Testis (tissue), 3 donors: ENCODE measurements around the gene NAT14. TPM values are rescaled to one million over a fixed set of nuclear protein-coding genes. Genes with fewer than 3 reads are reported as not detected.
A peak's percentile ranks its signal among the peaks of the same experiment; 100 is the strongest.

ENCODE experiments used
- DNase-seq: peaks from one replicate; pipeline ENCODE4 v3.0.0-alpha.2; 2019
- H3K27ac ChIP-seq, 2 donors: fragments of 200-600 bp; sonication (generic); one replicate each; pipeline ENCODE4 v1.5.1; 2019
- H3K27me3 ChIP-seq: fragments of 200-600 bp; sonication (generic); one replicate; pipeline ENCODE4 v1.5.1; 2019
- H3K36me3 ChIP-seq: fragments of 200-600 bp; sonication (generic); one replicate; pipeline ENCODE4 v1.5.1; 2017; ENCODE audit warnings: low read depth; ENCODE audit errors: missing control alignments
- H3K4me1 ChIP-seq: fragments of 200-600 bp; sonication (generic); one replicate; pipeline ENCODE4 v1.5.1; 2019
- H3K4me3 ChIP-seq, 2 donors: fragments of 200-600 bp; sonication (generic); one replicate each; pipeline ENCODE4 v1.5.1; 2017 to 2019
- H3K9me3 ChIP-seq: fragments of 200-600 bp; sonication (generic); one replicate; pipeline ENCODE4 v1.5.1; 2017
- CTCF ChIP-seq, 3 experiments: fragments of 450-650 bp in 2 of 3; fragments of 200-600 bp in 1 of 3; sonication (generic) in 1 of 3; IDR thresholded peaks; one replicate each; pipeline ENCODE4 v1.5.1; 2016 to 2019; ENCODE audit warnings: antibody characterized with exemption in 3 of 3, mild to moderate bottlenecking in 2 of 3, moderate library complexity in 1 of 3
- POLR2A ChIP-seq: fragments of 450-650 bp; IDR thresholded peaks from one replicate; pipeline ENCODE4 v1.6.1; 2017; ENCODE audit warnings: antibody characterized with exemption, mild to moderate bottlenecking, moderate library complexity
- WGBS, 2 donors: methylation state at CpG; one replicate each; pipeline ENCODE4 v1.1.5; 2018; 5-methylcytosine and 5-hydroxymethylcytosine counted together
- intact Hi-C: fragments of 100-400 bp; cut with DNase I; formaldehyde crosslinking; loops from one replicate; pipeline ENCODE4 v1.15.1; 2023; ENCODE audit warnings: low total_unique reads
- polyA plus RNA-seq: library from polyadenylated mRNA; stranded (reverse); fragments of 350-450 nt; fragmentation: Illumina TruSeq; extraction: RNeasy Lipid Tissue Mini Kit (QIAGEN cat#74804); gene quantifications from one replicate; pipeline ENCODE4 v1.2.3, GENCODE V29; 2014; ENCODE audit warnings: low read depth, low replicate concordance; ENCODE audit not compliant: insufficient read depth
- total RNA-seq, 2 donors: library from RNA; depleted of rRNA; stranded (reverse); fragments of >200 nt; gene quantifications; one replicate each; pipeline ENCODE4 v1.2.3, GENCODE V29; 2016

NAT14 gene
- total and polyA plus RNA-seq, 3 donors from 2014 or later = 12.0 to 17.3 (median 16.0) TPM

GRCh38 chr19:55449469-55449868, 35.5 kb upstream of the NAT14 start:
- H3K36me3 ChIP-seq = no peaks in the 10 kb centered on the region
- H3K4me3 ChIP-seq = no peak overlapping the region
- no peak overlapping the region for H3K27ac ChIP-seq
- peaks cover 25% of the 10 kb centered on the region for H3K4me1 ChIP-seq
- H3K9me3 ChIP-seq = no peaks in the 10 kb centered on the region
- WGBS, 2 donors = 52% methylated on average over 6 of the region's 16 CpGs; no CpG with 5 or more reads in 1 of the 2 donors
- no peak for DNase-seq
- TF ChIP-seq POLR2A (no peak), CTCF (IDR thresholded peaks at IDR 0.05) (no peak)
- no peaks in the 10 kb centered on the region for H3K27me3 ChIP-seq
- intact Hi-C loops = no loop called here

GRCh38 chr19:55451163-55451964, 33.6 kb upstream of the NAT14 start:
- no peaks in the 10 kb centered on the region for H3K9me3 ChIP-seq
- no peak for DNase-seq
- H3K4me1 ChIP-seq = peaks cover 26% of the 10 kb centered on the region
- H3K27me3 ChIP-seq = no peaks in the 10 kb centered on the region
- TF ChIP-seq CTCF (IDR thresholded peaks at IDR 0.05) (no peak), POLR2A (no peak)
- H3K4me3 ChIP-seq = peak overlapping the region; percentile 7 to 39
- intact Hi-C loops = no loop called here
- 1% methylated on average over 43 to 79 of the region's 80 CpGs for WGBS, 2 donors
- no peaks in the 10 kb centered on the region for H3K36me3 ChIP-seq
- no peak overlapping the region for H3K27ac ChIP-seq

GRCh38 chr19:55451965-55452748, 32.8 kb upstream of the NAT14 start:
- Histone ChIP-seq H3K27ac (no peak overlapping the region), H3K9me3 (no peaks in the 10 kb centered on the region), H3K27me3 (no peaks in the 10 kb centered on the region), H3K4me1 (peaks cover 26% of the 10 kb centered on the region), H3K4me3 (peak overlapping the region; percentile 7 to 39), H3K36me3 (no peaks in the 10 kb centered on the region)
- DNase-seq = no peak
- intact Hi-C loops = no loop called here
- WGBS, 2 donors = 3% methylated on average over 8 to 53 of the region's 57 CpGs
- TF ChIP-seq POLR2A (no peak), CTCF (IDR thresholded peaks at IDR 0.05) (no peak)

- H3K4me1 ChIP-seq = peaks cover 26% of the 10 kb centered on the region
- peak; percentile 81 for DNase-seq
- no peaks in the 10 kb centered on the region for H3K36me3 ChIP-seq
- TF ChIP-seq POLR2A = no peak
- peak in 1 of 3 experiments; percentile 9 for TF ChIP-seq CTCF (IDR thresholded peaks at IDR 0.05)
- H3K27ac ChIP-seq = no peak overlapping the region
- H3K9me3 ChIP-seq = no peaks in the 10 kb centered on the region
- intact Hi-C loops = no loop called here
- WGBS, 2 donors = 20% methylated on average over 18 to 22 of the region's 34 CpGs
- H3K4me3 ChIP-seq = peak overlapping the region in 1 of 2 donors; percentile 6
- H3K27me3 ChIP-seq = no peaks in the 10 kb centered on the region
Observed at GRCh38 chr19:55452749-55453346, 32.1 kb upstream of the NAT14 start.
